D721Med (cell line): Measurements from ENCODE around the gene MRPL14.
"Not testable (repeated sequence)": the region's sequence is repeated elsewhere in the genome, so short reads cannot be mapped to it uniquely, and the experiment has no call there.

Experiments used
- DNase-seq: peaks from one replicate; pipeline ENCODE4 v3.0.0; 2011; ENCODE audit warnings: low spot score; ENCODE audit not compliant: insufficient read length
- FAIRE-seq: peaks from 2 replicates; lab custom pipeline; 2011; peaks lifted over from hg19 to GRCh38; lab: Jason Lieb, UNC
- CTCF ChIP-seq: IDR thresholded peaks from 2 replicates; pipeline ENCODE4 v1.5.1; 2012; ENCODE audit warnings: mild to moderate bottlenecking, control low read depth; ENCODE audit not compliant: insufficient read depth; ENCODE audit errors: missing control alignments

The MRPL14 gene

GRCh38 chr6:44091981-44092884 is 35.0 kb downstream of the MRPL14 start:
- TF ChIP-seq CTCF: no peak
- no peak for DNase-seq
- FAIRE-seq: no peak

- not testable (repeated sequence) for DNase-seq, FAIRE-seq
These were observed 35.9 kb downstream of the MRPL14 start for GRCh38 chr6:44091356-44091755.

- no peak for DNase-seq
These were observed 36.8 kb downstream of the MRPL14 start for GRCh38 chr6:44090465-44090864.

GRCh38 chr6:44088827-44089590 is 38.2 kb downstream of the MRPL14 start:
- no peak for TF ChIP-seq CTCF
- no peak for FAIRE-seq
- no peak for DNase-seq

More at GRCh38 chr6:44090465-44090864, 36.8 kb downstream of the MRPL14 start:
- no peak for FAIRE-seq
- TF ChIP-seq CTCF: no peak

- DNase-seq (no peak), FAIRE-seq (no peak)
- no peak for TF ChIP-seq CTCF
These were observed 39.6 kb downstream of the MRPL14 start for GRCh38 chr6:44087623-44088022.

- TF ChIP-seq CTCF: no peak
- DNase-seq: no peak
- FAIRE-seq: no peak
These were observed 40.2 kb downstream of the MRPL14 start for GRCh38 chr6:44086931-44087574.

GRCh38 chr6:44085219-44085618 is 42.0 kb downstream of the MRPL14 start:
- DNase-seq (no peak), FAIRE-seq (no peak)
- no peak for TF ChIP-seq CTCF
